GM23248 (cell line): ENCODE results near the gene PAQR7.

Experiments
- EZH2 ChIP-seq: fragments of 200-600 bp; sonication (generic); IDR thresholded peaks from 2 replicates; pipeline ENCODE4 v1.6.1; 2018; ENCODE audit warnings: antibody characterized with exemption, mild to moderate bottlenecking; ENCODE audit not compliant: insufficient read depth, poor library complexity, severe bottlenecking
- EZH2phosphoT487 ChIP-seq: fragments of 200-600 bp; sonication (generic); IDR thresholded peaks from 2 replicates; pipeline ENCODE4 v1.6.1; 2018; ENCODE audit warnings: antibody characterized with exemption, moderate library complexity, mild to moderate bottlenecking, low read depth; ENCODE audit not compliant: insufficient read depth

DNA sequence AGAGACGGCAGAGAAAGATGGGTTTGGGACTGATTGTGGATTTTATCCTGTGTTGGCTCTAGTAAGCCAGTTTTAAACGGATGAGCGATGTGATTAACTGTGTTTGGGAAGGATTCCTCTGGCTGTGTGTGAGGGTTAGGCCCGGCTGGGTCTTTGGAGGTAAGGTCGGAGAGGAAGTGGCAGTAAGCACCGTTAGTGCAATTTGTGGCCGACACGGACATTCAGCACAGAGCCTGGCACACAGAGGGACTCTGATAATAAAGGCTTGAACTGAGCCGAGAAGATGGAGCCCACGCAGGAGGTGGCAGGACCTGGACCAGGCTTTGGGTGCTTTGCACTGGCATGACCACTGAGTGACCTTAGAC is 54.4 kb downstream of the PAQR7 start:
- TF ChIP-seq EZH2 (no peak), EZH2phosphoT487 (no peak)
